GM12875 (cell line): ENCODE results near the gene DNHD1.

Experiments
- H3K4me3 ChIP-seq: one replicate; pipeline ENCODE4 v1.5.1; 2011; ENCODE audit warnings: low read depth, low read length, control low read depth
- CTCF ChIP-seq: IDR thresholded peaks from 2 replicates; pipeline ENCODE4 v1.5.1; 2011; ENCODE audit warnings: low read depth, mild to moderate bottlenecking, control low read depth, inconsistent platforms, low read length, moderate library complexity, borderline replicate concordance; ENCODE audit not compliant: insufficient read depth

DNHD1 gene

GRCh38 chr11:6553634-6554033 lies 56.6 kb downstream of the DNHD1 start:
- no peak for TF ChIP-seq CTCF
- H3K4me3 ChIP-seq, result no peak overlapping the region

- TF ChIP-seq CTCF, result no peak
Observed at GRCh38 chr11:6554828-6555706, 58.0 kb downstream of the DNHD1 start.

GRCh38 chr11:6556139-6556949 lies 59.3 kb downstream of the DNHD1 start:
- TF ChIP-seq CTCF, result no peak
- H3K4me3 ChIP-seq, result no peak overlapping the region

More at GRCh38 chr11:6554828-6555706, 58.0 kb downstream of the DNHD1 start:
- no peak overlapping the region for H3K4me3 ChIP-seq

GRCh38 chr11:6557063-6557462 lies 60.0 kb downstream of the DNHD1 start:
- H3K4me3 ChIP-seq, result no peak overlapping the region
- no peak for TF ChIP-seq CTCF

GRCh38 chr11:6557761-6558674 lies 60.9 kb downstream of the DNHD1 start:
- H3K4me3 ChIP-seq, result no peak overlapping the region
- TF ChIP-seq CTCF, result no peak

GRCh38 chr11:6559369-6559768 lies 62.3 kb downstream of the DNHD1 start:
- TF ChIP-seq CTCF, result no peak

More at GRCh38 chr11:6559369-6559768, 62.3 kb downstream of the DNHD1 start:
- H3K4me3 ChIP-seq, result no peak overlapping the region
